ENCODE results near the gene NDUFS8.
A peak's percentile ranks its signal among the peaks of the same experiment; 100 is the strongest.

The NDUFS8 gene

GRCh38 chr11:68016904-68017817 is 13.3 kb upstream of the NDUFS8 start:
- no peak for TF ChIP-seq CTCF (conservative IDR thresholded peaks at IDR 0.05; ENCODE audit: low read length)
- H3K4me3 ChIP-seq (ENCODE audit: low read length), result no peak overlapping the region
- no peak for DNase-seq (ENCODE audit: low read depth)

GRCh38 chr11:68017980-68018729 is 12.3 kb upstream of the NDUFS8 start:
- no peak overlapping the region for H3K4me3 ChIP-seq (ENCODE audit: low read length)
- DNase-seq (ENCODE audit: low read depth), result no peak
- TF ChIP-seq CTCF (conservative IDR thresholded peaks at IDR 0.05; ENCODE audit: low read length), result no peak

GRCh38 chr11:68018730-68019190 is 11.7 kb upstream of the NDUFS8 start:
- no peak for TF ChIP-seq CTCF (conservative IDR thresholded peaks at IDR 0.05; ENCODE audit: low read length)
- no peak for DNase-seq (ENCODE audit: low read depth)

GRCh38 chr11:68019486-68019885 is 11.0 kb upstream of the NDUFS8 start:
- no peak overlapping the region for H3K4me3 ChIP-seq (ENCODE audit: low read length)
- no peak for DNase-seq (ENCODE audit: low read depth)
- TF ChIP-seq CTCF (conservative IDR thresholded peaks at IDR 0.05; ENCODE audit: low read length), result no peak

More at GRCh38 chr11:68018730-68019190, 11.7 kb upstream of the NDUFS8 start:
- no peak overlapping the region for H3K4me3 ChIP-seq (ENCODE audit: low read length)

- peak; percentile 40 for TF ChIP-seq CTCF (conservative IDR thresholded peaks at IDR 0.05; ENCODE audit: low read length)
- no peak overlapping the region for H3K4me3 ChIP-seq (ENCODE audit: low read length)
- DNase-seq (ENCODE audit: low read depth), result no peak
Observed at GRCh38 chr11:68020575-68020974, 9.9 kb upstream of the NDUFS8 start.

- TF ChIP-seq CTCF (conservative IDR thresholded peaks at IDR 0.05; ENCODE audit: low read length), result no peak; the same call in 1 of the 2 replicates
- no peak overlapping the region for H3K4me3 ChIP-seq (ENCODE audit: low read length)
- DNase-seq (ENCODE audit: low read depth), result no peak
Observed at GRCh38 chr11:68021167-68021787, 9.2 kb upstream of the NDUFS8 start.

All from AG10803 (cell line).